NCI-H774 (cell line): Measurements from ENCODE around the gene KSR2.
A peak's percentile ranks its signal among the peaks of the same experiment; 100 is the strongest.
"Not testable (repeated sequence)": the region's sequence is repeated elsewhere in the genome, so short reads cannot be mapped to it uniquely, and the experiment has no call there.

Experiments
- DNase-seq: peaks from one replicate; lab custom pipeline; 2025; lab: John Stamatoyannopoulos, UW

Gene KSR2

GRCh38 chr12:117760990-117761389 is 207.8 kb downstream of the KSR2 start:
- DNase-seq: no peak

- no peak for DNase-seq
Measured at GRCh38 chr12:117750657-117751056, 218.1 kb downstream of the KSR2 start.

- DNase-seq: no peak
Measured at GRCh38 chr12:117749431-117749830, 219.4 kb downstream of the KSR2 start.

GRCh38 chr12:117746358-117746757 is 222.4 kb downstream of the KSR2 start:
- not testable (repeated sequence) for DNase-seq

GRCh38 chr12:117744418-117744817 is 224.4 kb downstream of the KSR2 start:
- DNase-seq: no peak

DNA sequence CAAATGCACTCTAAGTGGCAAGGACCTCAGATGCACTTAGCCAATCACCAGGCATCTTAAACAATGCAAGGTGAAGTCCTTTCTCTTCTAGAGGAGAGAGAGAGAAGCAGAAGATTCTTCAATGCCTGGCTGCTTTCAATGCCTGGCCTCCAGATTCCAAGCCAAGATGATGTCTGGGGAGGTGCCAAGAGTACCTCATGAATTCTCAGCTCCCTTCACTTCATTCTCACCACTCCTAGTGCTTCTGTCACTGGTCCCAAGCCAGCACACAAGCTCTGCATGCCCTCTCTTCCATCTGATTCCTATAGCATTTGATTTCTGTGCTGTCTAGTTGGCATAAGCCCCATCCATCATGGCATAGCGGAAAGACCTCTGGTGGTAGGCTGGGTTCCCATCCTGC is 225.0 kb downstream of the KSR2 start:
- no peak for DNase-seq

GRCh38 chr12:117742721-117743120 is 226.1 kb downstream of the KSR2 start:
- DNase-seq: no peak

DNA sequence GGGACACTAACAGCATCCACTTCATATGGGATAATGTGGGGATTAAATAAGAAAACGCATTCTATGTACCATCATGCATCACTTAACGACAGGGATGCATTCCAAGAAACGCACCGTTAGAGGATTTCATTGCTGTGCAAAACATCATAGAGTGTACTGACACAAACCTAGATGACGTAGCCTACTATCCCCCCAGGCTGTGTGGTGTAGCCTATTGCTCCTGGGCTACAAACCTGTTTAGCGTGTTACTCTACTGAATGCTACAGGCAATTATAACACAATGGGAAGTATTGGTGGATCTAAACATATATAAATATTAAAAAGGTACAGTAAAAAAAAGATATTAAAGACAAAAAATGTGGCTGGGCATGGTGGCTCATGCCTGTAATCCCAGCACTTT is 230.6 kb downstream of the KSR2 start:
- no peak for DNase-seq

DNA sequence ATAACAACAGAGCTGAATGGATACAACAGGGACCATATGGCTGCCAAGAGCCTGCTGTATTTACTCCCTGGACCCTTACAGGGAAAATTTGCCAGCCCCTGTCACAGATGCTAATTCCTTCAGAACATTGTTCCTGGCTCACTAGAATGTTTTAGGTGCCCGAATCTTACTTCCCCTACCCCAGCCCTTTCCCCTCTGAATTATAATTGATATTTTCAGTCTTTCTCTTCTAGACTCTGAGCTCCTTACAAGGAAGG is 235.3 kb downstream of the KSR2 start:
- DNase-seq: no peak

GRCh38 chr12:117732761-117733548 is 235.8 kb downstream of the KSR2 start:
- no peak for DNase-seq

DNA sequence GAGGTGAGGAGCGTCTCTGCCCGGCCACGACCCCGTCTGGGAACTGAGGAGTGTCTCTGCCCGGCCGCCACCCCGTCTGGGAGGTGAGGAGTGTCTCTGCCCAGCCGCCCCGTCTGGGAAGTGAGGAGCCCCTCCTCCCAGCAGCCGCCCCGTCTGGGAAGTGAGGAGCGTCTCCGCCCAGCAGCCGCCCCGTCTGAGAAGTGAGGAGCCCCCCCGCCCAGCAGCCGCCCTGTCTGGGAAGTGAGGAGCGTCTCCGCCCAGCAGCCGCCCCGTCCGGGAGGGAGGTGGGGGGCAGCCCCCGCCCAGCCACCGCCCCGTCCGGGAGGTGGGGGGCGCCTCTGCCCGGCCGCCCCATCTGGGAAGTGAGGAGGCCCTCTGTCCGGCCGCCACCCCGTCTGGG is 237.7 kb downstream of the KSR2 start:
- DNase-seq: not testable (repeated sequence)

DNA sequence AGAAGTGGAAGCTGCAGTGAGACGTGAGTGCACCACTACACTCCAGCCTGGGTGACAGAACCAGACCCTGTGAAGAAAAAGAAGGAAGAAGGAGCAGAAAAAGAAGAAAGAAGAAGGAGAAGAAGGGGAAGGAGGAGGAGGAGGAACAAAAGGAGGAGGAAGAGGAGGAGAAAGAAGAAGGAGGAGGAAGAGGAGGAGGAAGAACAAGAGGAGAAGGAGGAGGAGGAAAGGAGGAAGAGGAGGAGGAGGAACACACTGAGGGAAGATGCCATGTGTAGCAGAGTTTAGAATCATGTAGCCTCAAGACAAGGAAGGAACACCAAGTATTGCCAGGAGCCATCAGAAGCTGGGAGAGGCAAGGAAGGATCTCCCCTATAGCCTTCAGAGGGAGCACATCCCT is 241.5 kb downstream of the KSR2 start:
- DNase-seq: no peak

DNA sequence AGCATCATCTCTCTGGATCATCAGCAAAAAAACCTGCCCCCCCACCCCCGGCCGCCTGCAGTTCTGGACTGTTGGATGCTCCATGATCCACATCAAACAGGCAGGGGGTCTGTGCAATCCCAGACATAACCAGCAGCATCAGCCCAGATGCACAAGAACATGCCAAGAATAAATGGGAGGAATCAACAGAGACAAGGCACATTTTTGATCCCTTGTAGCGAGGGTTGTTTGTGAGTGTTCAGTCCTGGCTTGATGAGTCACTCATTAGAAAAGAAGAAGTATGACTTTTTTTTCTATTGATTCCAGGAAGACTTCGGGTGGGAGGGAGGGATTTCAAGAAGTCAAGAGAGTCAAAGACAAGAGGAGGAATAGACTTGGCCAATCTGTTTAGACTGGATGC is 244.2 kb downstream of the KSR2 start:
- DNase-seq: no peak

- DNase-seq: peak; percentile 15
Measured at GRCh38 chr12:117718559-117718958, 250.2 kb downstream of the KSR2 start.

GRCh38 chr12:117718141-117718540 is 250.6 kb downstream of the KSR2 start:
- DNase-seq: no peak

DNA sequence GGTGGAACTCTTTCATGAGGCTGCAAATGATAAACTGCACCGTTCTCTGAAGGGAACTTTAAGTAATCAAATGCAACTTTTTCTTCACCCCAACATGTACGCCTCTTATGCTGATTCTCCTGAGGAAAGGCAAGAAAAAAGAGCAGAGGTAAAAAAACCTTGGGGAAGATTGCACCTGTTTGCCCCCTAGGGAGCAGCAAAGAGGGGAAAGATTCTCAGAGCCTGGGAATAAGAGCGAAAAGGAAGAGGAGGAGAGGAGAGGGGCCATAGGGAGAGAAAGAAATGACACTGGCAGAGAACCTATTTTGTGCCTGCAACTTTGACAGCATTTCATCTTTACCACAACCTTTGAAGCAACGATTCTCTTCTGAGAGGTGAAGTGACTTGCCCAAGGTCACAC is 254.6 kb downstream of the KSR2 start:
- no peak for DNase-seq

GRCh38 chr12:117710121-117710520 is 258.7 kb downstream of the KSR2 start:
- no peak for DNase-seq

DNA sequence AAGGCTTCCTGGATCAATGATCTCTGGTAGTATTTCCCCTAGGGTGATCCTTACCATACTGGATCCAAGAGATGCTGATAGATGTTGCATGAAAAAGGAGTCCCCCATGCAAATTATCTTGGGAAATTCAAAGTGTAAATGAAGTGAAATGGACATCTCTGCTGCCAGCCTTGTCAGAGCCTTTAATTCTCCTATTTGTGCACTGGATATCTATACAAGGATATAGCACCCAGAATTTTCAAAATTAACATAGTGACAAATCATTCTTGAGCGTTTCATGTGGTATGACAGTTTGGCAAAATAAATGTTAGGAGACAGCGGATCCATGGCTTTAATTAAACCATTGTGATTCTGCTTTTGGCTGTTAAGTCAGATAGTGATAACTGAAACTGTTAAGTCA is 260.9 kb downstream of the KSR2 start:
- DNase-seq: no peak

DNA sequence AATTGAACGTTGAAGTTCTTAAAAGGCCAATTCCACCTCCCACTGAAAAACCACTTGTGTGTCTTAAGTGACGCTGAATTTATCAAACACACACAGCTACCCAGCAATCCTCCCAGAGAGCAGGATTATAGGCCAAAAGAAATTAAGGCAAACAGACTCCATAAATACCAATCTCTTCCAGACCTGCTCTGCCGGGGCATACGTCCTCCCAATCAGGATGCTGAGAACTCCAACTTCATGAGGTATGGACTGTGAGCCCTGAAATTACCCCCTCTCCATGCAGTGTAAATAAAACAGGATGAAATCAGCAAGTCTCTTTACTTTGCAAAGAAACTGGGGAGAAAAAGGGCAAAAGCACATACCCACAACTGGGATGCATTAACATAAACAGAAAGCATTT is 265.2 kb downstream of the KSR2 start:
- no peak for DNase-seq

- DNase-seq: no peak
Measured at GRCh38 chr12:117702741-117703140, 266.0 kb downstream of the KSR2 start.

DNA sequence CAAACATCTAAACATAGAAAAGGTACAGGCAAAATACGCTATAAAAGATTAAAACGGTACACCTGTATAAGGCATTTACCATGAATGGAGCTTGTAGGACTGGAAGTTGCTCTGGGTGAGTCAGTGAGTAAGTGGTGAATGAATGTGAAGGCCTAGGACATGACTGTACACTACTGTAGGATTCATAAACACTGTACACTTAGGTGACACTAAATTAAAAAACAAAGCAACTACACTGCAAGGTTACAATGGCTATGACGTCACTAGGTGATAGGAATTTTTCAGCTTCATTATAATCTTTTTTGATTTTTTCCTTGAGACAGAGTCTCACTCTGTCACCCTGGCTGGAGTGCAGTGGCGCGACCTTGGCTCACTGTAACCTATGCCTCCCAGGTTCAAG is 269.2 kb downstream of the KSR2 start:
- DNase-seq: no peak

DNA sequence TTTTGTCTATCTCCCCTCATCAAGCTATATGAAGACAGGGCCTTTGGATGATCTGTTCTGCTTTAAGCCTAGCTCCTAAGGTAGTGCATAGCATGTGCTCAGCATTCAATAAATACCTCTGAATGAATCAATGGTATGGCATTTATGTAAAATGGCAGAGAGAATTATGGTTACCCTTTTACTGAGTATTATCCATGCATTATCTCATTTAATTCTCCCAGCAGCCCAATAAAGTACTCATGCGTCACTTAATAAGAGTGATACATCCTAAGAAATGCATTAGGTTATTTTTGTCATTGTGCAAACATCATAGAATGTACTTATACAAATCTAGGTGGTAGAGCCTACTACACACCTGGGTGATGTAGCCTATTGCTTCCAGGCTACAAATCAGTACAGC is 269.7 kb downstream of the KSR2 start:
- DNase-seq: no peak

DNA sequence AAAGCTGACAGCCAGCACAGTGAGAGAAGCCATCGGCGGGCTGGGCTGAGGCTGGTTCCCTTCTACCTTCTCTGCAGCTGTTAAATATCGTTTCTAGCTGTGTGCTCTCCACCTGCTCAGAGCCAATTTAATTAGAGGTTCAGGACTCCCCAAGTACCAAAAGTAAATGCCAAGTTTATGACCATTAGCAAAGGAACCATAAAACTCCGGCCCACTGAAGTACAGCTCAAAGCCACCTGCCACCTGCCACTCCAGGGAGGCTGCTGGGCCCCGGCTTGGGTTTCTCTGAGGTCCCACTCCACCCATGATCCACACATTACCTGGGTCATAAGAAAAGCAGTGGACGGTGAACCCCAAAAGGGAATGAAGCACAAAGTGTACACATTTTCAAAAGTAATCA is 272.8 kb downstream of the KSR2 start:
- DNase-seq: peak; percentile 25

DNA sequence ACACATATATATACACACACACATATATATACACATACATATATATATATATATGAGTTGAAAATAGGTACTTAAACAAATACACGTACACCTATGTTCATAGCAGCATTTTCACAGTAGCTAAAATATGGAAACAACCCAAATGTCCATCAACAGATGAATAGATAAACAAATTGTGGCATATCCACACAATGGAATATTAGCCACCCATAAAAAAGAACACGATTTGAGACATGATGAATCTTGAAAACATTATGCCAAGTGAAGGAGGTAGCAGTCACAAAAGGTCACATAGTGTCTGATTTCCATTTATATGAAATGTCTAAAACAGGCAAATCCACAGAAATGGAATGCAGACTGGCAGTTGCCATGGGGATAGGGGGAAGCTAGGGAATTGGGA is 276.3 kb downstream of the KSR2 start:
- DNase-seq: no peak

DNA sequence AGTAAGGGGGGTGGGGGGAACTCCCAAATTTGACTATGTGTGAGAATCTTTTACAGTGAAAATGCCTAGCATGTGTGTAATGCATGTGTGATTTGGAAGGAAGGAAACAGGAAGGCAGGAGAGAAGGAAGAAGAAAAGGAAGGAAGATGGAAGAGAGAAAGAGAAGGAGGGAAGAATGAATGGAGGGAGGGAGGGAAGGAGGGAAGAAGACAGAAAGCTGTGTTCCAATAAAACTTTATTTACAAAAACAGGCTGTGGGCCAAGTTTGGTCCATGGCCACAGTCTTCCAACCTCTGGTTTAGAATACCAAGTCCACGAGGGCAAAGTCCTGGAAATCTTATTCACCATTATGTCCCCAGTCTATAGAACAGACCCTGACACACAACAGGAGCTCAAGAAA is 278.9 kb downstream of the KSR2 start:
- DNase-seq: no peak
